ENCODE results near the gene CLDN24. TPM values are rescaled to one million over a fixed set of nuclear protein-coding genes. Genes with fewer than 3 reads are reported as not detected.

The CLDN24 gene
- total and polyA plus RNA-seq, 3 donors from 2014 or later = not detected

DNA sequence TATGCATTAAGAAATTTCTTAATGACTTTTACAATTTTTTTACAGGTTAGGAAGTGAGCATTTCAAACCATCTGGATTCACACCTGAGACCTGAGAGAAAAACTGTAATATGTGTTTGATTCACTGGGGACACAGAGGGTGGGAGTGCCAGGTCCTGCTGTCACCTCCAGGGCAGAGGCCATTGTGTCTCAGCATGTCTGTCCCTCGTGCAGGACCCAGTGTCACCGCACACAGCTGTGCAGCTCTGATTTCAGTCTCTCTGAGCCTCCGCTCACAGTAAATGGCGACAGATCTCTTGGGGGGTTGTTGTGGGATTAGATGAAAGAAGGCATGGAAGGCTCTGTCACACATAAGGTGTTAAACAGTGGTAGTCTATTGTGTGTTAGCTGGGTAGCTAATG, 23.0 kb upstream of the CLDN24 start:
- Histone ChIP-seq H3K27ac (no peak overlapping the region), H3K36me3 (ENCODE audit: low read depth, missing control alignments) (no peaks in the 10 kb centered on the region), H3K4me3 (no peak overlapping the region), H3K4me1 (no peaks in the 10 kb centered on the region), H3K9me3 (no peaks in the 10 kb centered on the region), H3K27me3 (no peaks in the 10 kb centered on the region)
- DNase-seq = no peak
- WGBS, 2 donors = 87 to 92% methylated on average over 4 of the region's 4 CpGs
- no peak for TF ChIP-seq POLR2A (IDR thresholded peaks at IDR 0.05)
- TF ChIP-seq, protein P1, sequence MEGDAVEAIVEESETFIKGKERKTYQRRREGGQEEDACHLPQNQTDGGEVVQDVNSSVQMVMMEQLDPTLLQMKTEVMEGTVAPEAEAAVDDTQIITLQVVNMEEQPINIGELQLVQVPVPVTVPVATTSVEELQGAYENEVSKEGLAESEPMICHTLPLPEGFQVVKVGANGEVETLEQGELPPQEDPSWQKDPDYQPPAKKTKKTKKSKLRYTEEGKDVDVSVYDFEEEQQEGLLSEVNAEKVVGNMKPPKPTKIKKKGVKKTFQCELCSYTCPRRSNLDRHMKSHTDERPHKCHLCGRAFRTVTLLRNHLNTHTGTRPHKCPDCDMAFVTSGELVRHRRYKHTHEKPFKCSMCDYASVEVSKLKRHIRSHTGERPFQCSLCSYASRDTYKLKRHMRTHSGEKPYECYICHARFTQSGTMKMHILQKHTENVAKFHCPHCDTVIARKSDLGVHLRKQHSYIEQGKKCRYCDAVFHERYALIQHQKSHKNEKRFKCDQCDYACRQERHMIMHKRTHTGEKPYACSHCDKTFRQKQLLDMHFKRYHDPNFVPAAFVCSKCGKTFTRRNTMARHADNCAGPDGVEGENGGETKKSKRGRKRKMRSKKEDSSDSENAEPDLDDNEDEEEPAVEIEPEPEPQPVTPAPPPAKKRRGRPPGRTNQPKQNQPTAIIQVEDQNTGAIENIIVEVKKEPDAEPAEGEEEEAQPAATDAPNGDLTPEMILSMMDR (IDR thresholded peaks at IDR 0.05) = no peak
- intact Hi-C loops (cut with DNase I; ENCODE audit: low total_unique reads) = no loop called here

DNA sequence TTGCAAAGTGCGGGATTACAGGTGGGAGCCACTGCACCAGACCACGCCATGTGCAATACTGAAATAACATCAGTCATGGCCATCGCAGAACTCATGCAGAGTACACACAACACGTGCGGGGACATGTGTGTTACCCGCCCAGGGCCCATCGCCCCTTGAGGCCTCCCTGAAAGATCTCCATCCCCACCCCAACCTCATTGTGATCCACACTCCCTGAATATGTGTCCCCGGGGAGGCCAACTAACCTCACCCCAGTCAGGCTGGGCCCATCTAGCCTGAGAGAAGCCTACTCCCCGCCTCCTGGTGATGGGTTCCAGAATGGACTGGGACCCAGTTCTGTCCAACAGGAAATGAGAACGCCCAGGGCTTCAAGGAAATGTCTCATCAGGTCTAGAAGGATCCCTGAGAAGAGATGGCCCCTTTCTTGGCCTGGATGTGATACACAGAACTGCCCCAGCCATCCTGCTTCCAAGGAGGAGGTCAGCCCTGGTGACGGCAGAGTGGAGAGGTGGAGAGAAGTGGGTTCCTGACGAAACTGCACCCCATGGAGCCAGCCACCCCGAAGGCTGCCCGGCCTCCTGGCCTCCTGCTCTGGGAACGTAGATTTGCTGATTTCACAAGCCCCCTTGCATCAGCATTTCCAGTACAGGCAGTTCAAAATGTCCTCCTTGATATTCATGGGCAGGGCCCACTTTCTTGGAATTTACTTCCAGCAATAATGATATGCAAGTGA, 22.5 kb upstream of the CLDN24 start:
- Histone ChIP-seq H3K36me3 (ENCODE audit: low read depth, missing control alignments) (no peaks in the 10 kb centered on the region), H3K9me3 (no peaks in the 10 kb centered on the region), H3K4me3 (no peak overlapping the region), H3K27me3 (no peaks in the 10 kb centered on the region), H3K27ac (no peak overlapping the region), H3K4me1 (no peaks in the 10 kb centered on the region)
- no peak for TF ChIP-seq POLR2A (IDR thresholded peaks at IDR 0.05)
- TF ChIP-seq, protein P1 (IDR thresholded peaks at IDR 0.05) = no peak
- WGBS, 2 donors = 91 to 97% methylated on average over 11 to 15 of the region's 15 CpGs
- DNase-seq = no peak
- intact Hi-C loops (cut with DNase I; ENCODE audit: low total_unique reads) = no loop called here

DNA sequence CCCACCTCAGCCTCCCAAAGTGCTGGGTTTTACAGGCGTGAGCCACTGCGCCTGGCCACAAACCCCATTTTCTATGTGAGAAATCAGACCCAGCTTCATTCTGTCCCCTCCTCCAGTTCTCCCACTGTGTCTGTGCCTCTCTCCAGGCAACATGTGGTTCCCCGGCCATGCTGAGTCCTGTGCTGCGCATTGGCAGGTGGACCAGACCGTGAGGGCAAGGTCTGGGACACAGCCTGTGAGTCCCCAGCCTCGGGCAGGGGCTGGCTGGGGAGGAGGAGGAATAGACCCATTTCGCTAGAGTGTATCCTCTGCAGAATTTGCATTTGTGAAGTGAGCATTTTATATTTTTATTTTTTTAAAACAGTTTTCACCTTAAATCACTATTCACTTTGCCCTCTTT, 21.5 kb upstream of the CLDN24 start:
- H3K4me3 ChIP-seq = no peak overlapping the region
- no peaks in the 10 kb centered on the region for H3K27me3 ChIP-seq
- DNase-seq = no peak
- H3K4me1 ChIP-seq = no peaks in the 10 kb centered on the region
- H3K9me3 ChIP-seq = no peaks in the 10 kb centered on the region
- no peak overlapping the region for H3K27ac ChIP-seq
- intact Hi-C loops (cut with DNase I; ENCODE audit: low total_unique reads) = no loop called here
- H3K36me3 ChIP-seq (ENCODE audit: low read depth, missing control alignments) = no peaks in the 10 kb centered on the region
- 89 to 97% methylated on average over 7 of the region's 7 CpGs for WGBS, 2 donors
- TF ChIP-seq, protein P1 (IDR thresholded peaks at IDR 0.05) = no peak
- TF ChIP-seq POLR2A (IDR thresholded peaks at IDR 0.05) = no peak

DNA sequence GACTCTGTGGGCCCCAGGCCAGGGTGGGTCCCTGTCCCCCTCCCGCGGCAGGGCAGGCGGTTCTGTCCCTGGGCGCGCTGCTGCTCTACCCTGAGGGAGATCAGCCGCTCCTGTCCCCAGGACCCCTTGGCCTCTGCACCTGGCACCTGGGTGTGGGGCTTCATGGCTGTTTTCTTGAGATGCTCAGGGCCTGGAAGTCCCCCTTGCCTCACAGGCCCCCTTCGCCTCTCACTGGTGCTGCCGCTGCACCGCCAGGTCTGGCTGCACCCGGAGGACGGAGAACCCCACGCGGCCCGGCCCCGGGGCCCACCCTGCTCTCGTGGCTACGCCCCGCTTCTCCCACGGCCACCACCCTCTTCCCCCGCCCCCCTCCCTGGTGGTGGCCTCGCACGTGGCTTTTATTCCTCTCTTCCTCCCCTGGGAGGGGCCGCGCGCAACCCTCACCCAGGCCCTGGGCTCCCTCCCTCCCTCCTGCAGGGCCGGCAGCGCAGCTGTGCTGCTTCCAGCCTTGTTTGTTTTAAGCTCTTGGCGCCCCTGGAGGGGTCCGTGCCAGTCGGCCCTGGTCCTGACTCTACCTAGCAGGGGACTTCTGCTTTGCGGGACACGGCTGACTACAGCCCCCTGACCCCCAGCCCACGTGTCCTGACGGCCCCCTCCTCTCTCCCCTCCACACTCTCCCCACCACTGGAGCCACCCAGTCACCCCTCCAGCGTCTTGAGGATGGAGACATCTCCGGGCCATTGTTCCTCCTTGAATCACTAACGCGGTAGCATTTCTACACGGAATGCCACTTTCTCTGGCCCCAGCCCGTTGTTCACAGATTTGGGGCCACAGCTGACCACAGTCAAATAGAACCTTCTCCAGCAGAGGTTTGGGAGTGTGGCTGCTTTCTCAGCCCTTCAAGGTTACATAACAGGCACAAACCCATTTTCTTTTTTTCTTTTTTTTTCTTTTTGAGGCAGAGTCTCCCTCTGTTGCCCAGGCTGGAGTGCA, 20.6 kb upstream of the CLDN24 start:
- Histone ChIP-seq H3K4me3 (peak overlapping the region; percentile 18 to 30), H3K36me3 (ENCODE audit: low read depth, missing control alignments) (no peaks in the 10 kb centered on the region), H3K27ac (no peak overlapping the region), H3K27me3 (no peaks in the 10 kb centered on the region), H3K9me3 (no peaks in the 10 kb centered on the region), H3K4me1 (no peaks in the 10 kb centered on the region)
- intact Hi-C loops (cut with DNase I; ENCODE audit: low total_unique reads) = no loop called here
- no peak for DNase-seq
- no peak for TF ChIP-seq POLR2A (IDR thresholded peaks at IDR 0.05)
- TF ChIP-seq, protein P1 (IDR thresholded peaks at IDR 0.05) = no peak
- WGBS, 2 donors = 11 to 25% methylated on average over 14 to 35 of the region's 40 CpGs

Data from testis (tissue), 3 donors.